HG03064 (cell line): Measurements from ENCODE around the gene RNU6-1.

Experiments used
- ATAC-seq: cut with Tn5 transposase; IDR thresholded peaks from one replicate; pipeline ENCODE4 v1.9.1; 2021; ENCODE audit warnings: low read depth; ENCODE audit not compliant: unreplicated experiment

The RNU6-1 gene

GRCh38 chr15:67834581-67835296 lies 5.1 kb downstream of the RNU6-1 start:
- no peak for ATAC-seq

DNA sequence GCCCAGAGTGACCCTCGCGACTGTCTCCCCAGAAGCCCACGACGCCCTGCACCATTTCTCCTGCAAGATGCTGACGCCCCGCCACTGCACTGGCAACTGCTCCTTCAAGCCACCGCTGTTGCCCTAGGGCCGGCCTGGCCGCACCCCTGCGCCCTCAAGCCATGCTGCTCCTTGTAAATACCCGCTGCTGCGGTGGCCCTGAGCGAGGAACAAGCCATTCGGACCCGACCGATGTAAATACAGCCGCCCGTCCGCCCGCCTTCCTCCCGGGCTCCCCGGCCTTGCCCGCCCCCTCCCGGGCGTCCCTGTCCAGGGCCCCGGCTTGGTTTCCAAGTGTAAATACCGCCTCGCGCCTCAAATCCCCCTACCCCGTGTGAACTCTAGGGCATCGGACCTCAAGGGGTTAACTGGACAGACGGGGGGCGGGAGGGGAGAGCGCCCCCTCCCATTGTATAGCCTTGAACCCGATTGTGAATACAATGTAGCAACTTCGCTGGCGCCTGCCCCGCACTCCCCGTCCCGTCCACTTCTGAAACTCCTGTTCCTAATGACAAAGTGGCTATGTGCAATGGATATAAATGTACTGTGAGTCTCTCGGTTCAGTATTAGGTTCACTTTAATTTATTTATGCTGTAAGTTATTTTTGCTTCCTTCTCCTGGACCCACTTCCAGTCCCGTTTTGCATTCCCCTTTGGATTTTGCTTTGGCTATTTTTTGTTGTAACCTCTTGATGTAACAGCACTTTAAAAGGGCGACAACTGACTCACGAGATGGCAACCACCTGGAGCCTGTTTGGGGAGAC lies 5.9 kb downstream of the RNU6-1 start:
- no peak for ATAC-seq

DNA sequence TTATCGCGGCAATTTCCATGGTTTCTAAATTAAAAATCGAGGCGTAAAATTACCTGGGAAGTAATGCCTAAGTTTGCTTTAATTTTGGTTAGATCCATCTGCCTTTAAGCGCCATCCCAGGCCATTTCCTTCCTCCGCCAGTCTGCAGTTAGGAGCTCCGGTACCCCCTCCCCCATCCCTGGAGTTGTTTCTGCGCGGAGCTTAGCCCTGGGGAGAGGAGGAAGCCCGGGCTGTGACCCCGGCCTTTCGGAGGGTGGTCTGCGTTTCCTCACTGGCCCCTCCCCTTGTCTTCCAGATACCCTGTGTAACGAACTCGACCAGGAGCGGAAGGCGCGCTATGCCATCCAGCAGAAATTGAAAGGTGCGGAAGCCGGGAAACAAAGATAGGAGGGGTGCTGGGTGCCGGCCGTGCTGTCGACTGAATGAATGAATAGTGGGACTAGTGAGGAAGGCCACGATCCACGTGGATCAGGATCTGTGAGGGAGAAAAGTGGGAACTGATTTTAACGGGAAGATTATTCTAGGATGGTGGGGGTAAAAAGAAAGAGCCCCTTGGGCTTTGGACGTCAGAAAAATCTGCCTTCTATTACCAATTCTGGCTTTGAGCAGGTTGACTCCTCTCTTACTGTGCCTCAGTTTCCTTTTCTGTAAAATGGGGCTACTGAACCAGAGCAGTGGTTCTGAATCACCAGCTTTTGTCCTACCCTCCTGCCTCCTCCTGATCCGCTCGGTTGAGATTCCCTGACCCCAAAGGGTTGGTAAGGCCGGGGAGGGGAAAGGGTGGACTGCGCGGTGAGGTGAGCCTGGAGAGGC lies 6.7 kb downstream of the RNU6-1 start:
- ATAC-seq: no peak

DNA sequence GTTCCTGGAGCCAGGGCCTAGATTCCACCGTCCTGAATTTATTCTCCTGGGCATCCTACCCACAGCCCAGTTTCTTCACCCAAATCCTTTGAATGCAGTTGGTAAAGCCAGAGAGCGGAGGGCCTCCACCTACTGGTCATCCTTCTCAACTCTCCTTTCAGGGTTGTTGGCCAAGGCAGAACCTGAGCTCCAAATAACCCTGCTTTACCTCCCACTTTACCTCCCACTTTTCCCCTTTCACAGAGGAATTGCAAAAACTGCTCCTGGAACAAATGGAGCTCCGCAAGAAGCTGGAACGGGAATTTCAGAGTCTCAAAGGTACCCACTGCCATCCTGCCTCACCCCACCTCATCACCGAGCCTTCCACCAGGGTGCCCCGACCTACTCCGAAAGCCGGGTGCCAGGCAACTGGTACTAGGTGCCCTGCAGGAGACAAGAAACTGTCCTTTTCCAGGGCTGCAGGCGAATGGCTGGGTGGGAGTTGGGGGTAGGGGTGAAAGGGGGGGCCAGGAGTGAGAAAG lies 7.8 kb downstream of the RNU6-1 start:
- no peak for ATAC-seq

- no peak for ATAC-seq
Observed at GRCh38 chr15:67831363-67831762, 8.5 kb downstream of the RNU6-1 start.

DNA sequence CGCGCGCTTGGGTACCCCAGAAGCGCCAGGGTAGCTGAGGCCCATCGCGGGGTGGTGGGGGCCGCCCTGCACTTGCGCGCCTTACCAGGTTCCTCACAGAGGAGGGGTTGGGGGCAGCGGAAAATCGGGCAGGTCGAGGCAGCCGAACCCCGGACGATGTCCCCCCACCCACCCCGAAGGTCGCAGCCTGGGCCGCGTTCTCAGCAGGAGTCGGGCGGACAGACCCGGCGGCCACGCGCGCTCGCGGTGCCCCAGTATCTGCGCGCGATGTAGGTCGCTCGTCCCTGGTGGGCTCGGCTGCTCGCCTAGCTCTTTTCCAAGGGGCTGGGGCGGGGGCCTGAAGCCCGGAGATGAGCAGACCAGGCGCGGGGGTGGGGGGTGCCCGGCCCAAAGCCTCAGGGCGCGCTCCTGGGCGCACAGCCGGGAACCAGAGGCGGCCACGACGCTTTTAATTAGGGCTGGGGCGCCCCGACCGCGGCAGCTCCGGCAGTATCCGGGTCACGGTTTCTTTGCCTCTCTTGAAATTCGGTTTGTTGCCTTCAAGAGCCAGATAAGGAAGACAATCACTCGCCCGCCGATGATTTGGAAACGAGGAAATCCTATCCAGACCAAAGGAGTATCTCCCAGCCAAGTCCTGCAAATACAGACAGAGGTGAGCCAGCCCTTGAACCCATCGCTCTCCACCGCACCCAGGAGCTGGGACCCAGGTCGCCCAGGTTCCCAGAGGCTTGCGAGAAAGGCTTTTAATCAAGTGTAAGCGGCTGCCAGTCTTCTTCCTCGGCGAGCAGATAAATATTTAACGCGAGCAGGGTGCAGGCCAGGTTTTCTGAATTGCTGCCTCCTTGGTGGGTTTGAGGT lies 10.0 kb downstream of the RNU6-1 start:
- ATAC-seq: no peak

DNA sequence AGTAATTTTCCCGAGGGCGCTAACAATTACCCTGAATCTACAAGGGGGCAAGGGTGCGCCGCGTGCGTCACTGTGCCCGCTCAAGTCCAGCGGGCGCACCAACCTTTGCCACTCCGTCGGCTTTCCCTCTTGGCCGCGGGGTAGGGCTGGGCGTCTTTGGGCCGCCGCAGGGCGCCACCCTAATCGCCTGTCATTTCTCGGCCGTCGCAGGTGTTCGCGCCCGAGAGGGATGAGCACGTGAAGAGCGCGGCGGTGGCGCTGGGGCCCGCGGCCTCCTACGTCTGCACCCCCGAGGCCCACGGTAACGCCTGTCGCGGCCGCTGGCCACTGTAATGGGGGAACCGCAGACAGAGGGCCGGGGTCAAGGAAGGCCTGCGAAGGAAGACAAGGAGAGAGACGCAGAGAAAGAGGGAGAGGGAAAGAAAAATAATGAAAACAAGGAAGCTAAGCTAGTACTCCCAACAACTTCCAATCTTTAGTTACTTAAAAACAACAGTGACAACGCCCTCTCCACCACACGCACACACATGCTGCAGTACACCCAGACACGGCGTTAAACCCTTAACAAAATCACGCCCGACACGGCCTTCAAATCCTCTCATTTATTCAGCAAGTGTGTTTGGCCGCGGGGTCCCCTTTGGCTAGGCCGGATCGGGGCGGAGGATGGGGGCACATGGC lies 10.7 kb downstream of the RNU6-1 start:
- no peak for ATAC-seq

DNA sequence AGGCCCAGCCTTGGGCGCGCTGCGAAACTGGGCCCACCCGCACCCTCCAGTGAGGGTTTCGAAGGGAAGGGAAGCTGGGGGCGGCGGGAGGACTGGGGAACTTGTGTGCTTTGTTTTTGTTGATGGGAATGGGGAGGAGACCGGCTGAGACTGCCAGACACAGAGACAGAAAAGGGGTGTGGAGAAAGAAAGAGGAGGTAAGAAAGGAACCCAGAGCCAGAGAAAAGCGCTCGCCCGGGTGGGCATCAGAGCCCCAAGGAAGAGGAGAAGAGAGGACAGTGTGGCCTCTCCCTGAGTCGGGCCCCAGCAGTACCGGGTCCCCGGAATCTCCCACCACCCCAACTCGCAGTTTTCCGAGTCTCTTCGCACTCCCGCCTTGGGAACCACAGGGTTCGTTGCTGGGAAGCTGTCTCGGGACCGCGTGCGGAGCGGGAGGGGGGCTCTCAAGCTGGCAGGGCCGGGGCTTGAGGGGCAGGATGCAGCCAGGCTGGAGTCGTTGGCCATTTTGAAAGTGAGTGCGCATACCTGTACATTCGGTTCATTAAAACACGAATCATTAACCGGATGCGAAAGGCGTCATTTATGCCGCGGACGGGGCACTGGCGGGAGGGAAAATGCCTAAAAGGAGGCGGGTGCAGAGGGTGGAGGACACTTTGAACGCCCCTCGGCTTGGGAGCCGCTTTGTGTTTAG lies 11.4 kb downstream of the RNU6-1 start:
- no peak for ATAC-seq

DNA sequence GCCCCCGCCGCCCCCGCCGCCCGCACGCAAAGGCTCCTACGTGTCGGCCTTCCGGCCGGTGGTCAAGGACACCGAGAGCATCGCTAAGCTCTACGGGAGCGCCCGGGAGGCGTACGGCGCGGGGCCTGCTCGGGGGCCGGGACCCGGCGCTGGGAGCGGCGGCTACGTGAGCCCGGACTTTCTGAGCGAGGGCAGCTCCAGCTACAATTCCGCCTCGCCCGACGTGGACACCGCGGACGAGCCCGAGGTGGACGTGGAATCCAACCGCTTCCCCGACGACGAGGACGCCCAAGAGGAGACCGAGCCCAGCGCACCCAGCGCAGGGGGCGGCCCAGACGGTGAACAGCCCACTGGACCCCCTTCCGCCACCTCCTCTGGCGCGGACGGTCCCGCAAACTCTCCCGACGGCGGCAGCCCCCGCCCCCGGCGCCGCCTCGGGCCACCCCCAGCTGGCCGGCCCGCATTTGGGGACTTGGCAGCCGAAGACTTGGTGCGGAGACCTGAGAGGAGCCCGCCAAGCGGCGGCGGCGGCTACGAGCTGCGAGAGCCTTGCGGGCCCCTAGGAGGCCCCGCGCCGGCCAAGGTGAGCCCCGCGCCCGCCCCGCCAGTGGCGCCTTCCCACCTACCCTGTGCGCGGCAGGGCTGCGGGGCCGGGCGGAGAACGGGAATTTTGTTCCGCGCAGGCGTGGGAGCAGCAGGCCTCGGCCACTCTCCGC lies 12.1 kb downstream of the RNU6-1 start:
- ATAC-seq: no peak

DNA sequence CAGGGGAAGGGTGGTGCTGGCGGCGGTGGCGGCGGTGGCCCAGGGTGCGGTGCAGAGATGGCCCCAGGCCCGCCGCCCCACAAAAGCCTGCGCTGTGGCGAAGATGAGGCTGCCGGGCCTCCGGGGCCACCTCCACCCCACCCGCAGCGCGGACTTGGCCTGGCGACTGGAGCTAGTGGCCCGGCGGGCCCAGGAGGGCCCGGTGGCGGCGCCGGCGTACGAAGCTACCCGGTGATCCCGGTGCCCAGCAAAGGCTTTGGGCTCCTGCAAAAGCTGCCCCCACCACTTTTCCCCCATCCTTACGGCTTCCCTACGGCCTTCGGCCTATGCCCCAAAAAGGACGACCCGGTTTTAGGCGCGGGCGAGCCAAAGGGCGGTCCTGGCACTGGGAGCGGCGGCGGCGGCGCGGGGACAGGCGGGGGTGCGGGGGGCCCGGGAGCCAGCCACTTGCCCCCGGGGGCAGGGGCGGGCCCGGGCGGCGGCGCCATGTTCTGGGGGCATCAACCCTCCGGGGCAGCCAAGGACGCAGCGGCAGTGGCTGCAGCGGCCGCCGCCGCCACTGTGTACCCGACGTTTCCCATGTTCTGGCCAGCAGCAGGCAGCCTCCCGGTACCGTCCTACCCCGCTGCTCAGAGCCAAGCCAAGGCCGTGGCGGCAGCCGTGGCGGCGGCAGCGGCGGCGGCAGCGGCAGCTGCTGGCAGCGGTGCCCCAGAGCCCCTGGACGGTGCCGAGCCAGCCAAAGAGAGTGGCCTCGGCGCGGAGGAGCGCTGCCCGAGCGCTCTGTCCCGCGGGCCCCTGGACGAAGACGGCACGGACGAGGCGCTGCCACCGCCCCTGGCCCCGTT lies 12.9 kb downstream of the RNU6-1 start:
- ATAC-seq: no peak

GRCh38 chr15:67825881-67826716 lies 13.7 kb downstream of the RNU6-1 start:
- ATAC-seq: no peak

DNA sequence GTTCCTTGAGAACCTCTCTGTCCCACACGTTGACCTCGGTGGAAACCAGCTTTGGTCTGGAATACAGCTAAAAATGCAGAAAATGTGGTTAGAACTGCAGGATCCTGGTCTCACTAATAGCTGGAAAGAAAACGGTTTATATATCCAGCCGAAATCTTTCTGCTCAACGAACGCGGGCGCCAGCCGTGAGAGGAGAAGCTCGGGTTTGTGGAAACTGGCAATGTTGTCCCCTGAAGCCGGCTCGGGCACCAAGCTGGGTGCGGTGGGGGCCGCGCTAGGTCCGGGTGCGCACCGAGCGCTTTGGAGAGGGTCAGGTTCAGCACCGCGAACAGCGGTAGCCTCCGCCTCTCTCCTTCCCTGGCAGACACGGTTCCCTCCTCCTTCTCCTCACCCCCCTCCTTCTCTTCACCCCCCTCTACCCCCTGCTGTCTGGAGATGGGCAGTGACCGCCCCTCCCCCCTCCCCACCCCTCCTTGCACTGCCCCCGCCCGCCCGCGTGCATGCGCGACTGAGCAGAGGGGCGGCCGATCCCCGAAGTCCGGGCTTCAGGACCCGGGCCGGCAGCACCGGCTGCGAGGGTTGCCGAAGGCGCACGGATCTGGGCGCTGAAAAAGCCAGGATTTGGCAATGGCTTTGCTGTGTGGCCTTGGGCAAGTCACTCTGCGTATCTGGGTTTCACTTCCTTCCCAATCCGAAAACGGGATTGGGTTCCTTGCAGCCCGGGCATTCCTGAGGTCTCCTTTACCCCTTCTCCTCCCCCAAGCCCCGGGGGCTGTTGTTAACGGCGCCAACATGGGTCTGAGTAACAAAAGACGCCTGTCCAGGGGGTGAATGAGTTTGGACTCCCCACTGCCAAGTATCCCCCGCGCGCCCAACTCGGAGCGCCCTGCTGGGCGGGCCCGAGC lies 14.6 kb downstream of the RNU6-1 start, which contains the start of gene SKOR1:
SKOR1 (plus strand) TSS at position 534 of the 905 bp plus-strand sequence; CDS start at position 628, 94 bp downstream.
- ATAC-seq: no peak

DNA sequence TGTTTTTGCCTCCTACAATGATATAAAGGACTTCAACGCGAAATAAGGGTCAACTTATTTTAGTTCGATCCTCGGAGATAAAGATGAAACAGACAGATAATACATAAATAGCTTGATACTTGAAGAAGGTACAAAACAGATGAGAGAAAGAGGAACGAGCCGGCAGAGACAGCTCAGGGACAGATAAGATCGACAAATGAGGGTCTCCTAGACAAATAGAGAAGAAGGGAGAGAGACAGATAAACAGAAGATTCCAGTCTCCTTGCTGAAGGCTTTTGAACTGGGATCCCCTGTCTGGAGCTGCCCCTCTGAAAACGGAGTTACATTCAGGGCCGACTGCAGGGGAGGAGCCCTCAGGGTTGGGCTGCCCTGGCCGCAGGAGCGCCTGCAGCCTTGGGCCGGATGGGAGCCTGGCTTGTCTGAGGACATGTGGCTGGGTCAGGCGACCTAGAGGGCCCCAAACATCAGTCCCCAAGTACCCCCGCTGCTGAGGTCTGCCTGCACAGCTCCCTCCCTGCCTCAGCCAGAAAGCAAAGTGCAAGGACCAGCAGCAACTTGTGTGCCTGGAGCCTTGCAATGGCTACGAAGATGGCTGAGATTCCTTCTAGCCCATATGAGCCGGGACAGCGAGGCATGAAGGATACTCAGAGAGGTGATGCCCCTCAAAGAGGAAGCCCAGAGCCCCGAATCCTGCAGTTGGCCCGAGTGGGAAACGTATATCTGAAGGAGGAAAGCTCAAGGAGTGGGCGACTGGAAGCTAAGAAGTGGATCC lies 15.5 kb downstream of the RNU6-1 start:
- ATAC-seq: no peak

- no peak for ATAC-seq
Observed at GRCh38 chr15:67823314-67824196, 16.3 kb downstream of the RNU6-1 start.
